Ovary (tissue), 10 donors: ENCODE results near the gene INSL6. TPM values are rescaled to one million over a fixed set of nuclear protein-coding genes. Genes with fewer than 3 reads are reported as not detected.

ENCODE experiments used
- DNase-seq, 5 donors: peaks; one replicate each; pipeline ENCODE4 v3.0.0-alpha.2; 2019 to 2020
- H3K27ac ChIP-seq, 2 donors: fragments of 200-600 bp; one replicate each; pipeline versions ENCODE4 v1.5.1 to v1.8.0; 2019 to 2022
- H3K27me3 ChIP-seq: fragments of 200-600 bp; one replicate; pipeline ENCODE4 v1.8.0; 2022
- H3K36me3 ChIP-seq: fragments of 200-600 bp; sonication (generic); one replicate; pipeline ENCODE4 v1.5.1; 2019
- H3K4me1 ChIP-seq: one replicate; pipeline ENCODE4 v1.8.1; 2013; ENCODE audit warnings: mild to moderate bottlenecking, moderate library complexity; ENCODE audit not compliant: insufficient read depth
- H3K4me3 ChIP-seq: fragments of 200-600 bp; sonication (generic); one replicate; pipeline ENCODE4 v1.5.1; 2017
- H3K9me3 ChIP-seq, 2 donors: fragments of 200-600 bp in 1 of 2; sonication (generic) in 1 of 2; one replicate each; pipeline versions ENCODE4 v1.5.1 to v1.8.1; 2013 to 2019; ENCODE audit warnings: mild to moderate bottlenecking in 1 of 2, moderate library complexity in 1 of 2
- EP300 ChIP-seq: sonication (generic); formaldehyde crosslinking; IDR thresholded peaks from one replicate; pipeline ENCODE4 v1.6.1; 2017; ENCODE audit warnings: antibody characterized with exemption
- POLR2A ChIP-seq: fragments of 450-650 bp; IDR thresholded peaks from one replicate; pipeline ENCODE4 v1.6.1; 2017; ENCODE audit warnings: antibody characterized with exemption, mild to moderate bottlenecking, moderate library complexity
- WGBS, 3 donors: extraction: QIAGEN DNeasy Blood & Tissue Kit in 1 of 3; methylation state at CpG; one replicate each; pipeline versions ENCODE4 v1.1.5 to v1.1.7; 2013 to 2017; 5-methylcytosine and 5-hydroxymethylcytosine counted together
- intact Hi-C, 4 donors: fragments of 100-400 bp; cut with DNase I; formaldehyde crosslinking; loops; one replicate each; pipeline versions ENCODE4 v1.11.0 to v1.15.1; 2022 to 2023
- long read RNA-seq, 3 donors: library from polyadenylated mRNA in 2 of 3; unstranded in 2 of 3; transcript quantifications; one replicate each; pipeline ENCODE4 v2.0.0 and lab custom pipeline, GENCODE V29; 2021 to 2026
- polyA plus RNA-seq, 2 donors: library from polyadenylated mRNA; stranded (reverse); fragments of 200-250 nt in 1 of 2; fragments of 350-450 nt in 1 of 2; fragmentation: Illumina TruSeq in 1 of 2; extraction: RNeasy Lipid Tissue Mini Kit (QIAGEN cat#74804) in 1 of 2; gene quantifications; one replicate each; pipeline ENCODE4 v1.2.3, GENCODE V29; 2013 to 2014
- total RNA-seq, 7 donors: library from RNA; depleted of rRNA in 2 of 7; stranded (reverse); fragments of >200 nt in 2 of 7; fragmentation: NEBNext Ultra II Directional in 3 of 7; extraction: Animal tissue kit (Norgen Biotek cat#: 25700) in 3 of 7; gene quantifications; one replicate each; pipeline versions ENCODE4 v1.1.0 to v1.2.4, GENCODE V29; 2016 to 2023
- TF ChIP-seq, protein P1 (sequence below), 3 donors: fragments of 450-650 bp in 2 of 3; fragments of 200-600 bp in 1 of 3; IDR thresholded peaks; one replicate each; pipeline versions ENCODE4 v1.5.1 to v1.8.0; 2016 to 2022; ENCODE audit warnings: antibody characterized with exemption in 3 of 3, mild to moderate bottlenecking in 1 of 3
- donor health status: DM: no; HTN: no; CAD: no; lungs with moderate emphysema.
- donor health status: DM: no; HTN: no; CAD: no.
- donor health status: Bipolar disorder and iron deficiency.
- donor health status: DM: yes; HTN: yes; CAD: no.
- donor health status: DM: no; HTN: no; CAD: no.
- donor health status: DM: yes; HTN: yes; CAD: no.

Gene INSL6
- total RNA-seq (not detected), polyA plus RNA-seq (not detected)
- long read RNA-seq, donor 1 = 0 reads
- long read RNA-seq, donor 2 = 0 reads
- long read RNA-seq, donor 3, partial matches to known transcripts = 0 of 2 reads
- long read RNA-seq, donor 3, other reads (novel, unspliced or antisense) = 2 of 2 reads

DNA sequence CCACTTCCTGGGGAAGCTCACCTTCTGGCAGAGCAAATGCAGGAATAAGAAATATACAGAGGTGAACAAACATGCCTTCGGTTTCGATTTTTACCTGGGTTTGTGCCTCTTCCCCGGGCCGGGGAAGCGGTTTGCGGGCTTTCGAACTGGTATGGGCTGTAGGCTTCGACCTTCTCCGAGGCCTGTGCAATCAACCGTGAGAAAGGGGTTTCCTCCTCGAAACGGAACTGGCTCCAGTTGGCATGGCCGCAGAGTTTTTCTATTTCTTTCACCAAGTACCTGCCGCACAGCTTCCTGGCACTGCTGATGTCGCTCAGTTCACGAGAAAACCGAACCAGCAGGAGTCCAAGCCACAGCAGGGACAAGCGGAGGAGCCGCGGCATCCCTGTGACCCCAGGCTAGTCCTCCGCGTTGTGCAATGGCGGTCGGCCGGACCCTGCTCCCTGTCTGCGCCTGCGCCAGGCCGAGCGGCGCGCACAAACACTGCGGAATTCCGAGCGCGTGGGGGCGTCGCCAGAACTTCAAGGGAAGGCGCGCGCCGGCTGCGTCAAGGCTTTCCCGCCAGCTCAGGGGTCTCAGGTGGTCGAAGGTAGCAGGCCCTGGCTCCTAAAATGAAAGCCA is at the start of gene INSL6:
INSL6 (minus strand) TSS at position 420 of the 621 bp plus-strand sequence; CDS start at position 383, 37 bp downstream.
- Histone ChIP-seq H3K4me1 (no peaks in the 10 kb centered on the region), H3K9me3 (no peaks in the 10 kb centered on the region), H3K27ac (no peak within 1 kb of the TSS), H3K36me3 (no peaks in the 10 kb centered on the region), H3K27me3 (no peaks in the 10 kb centered on the region), H3K4me3 (no peak within 1 kb of the TSS)
- intact Hi-C loops = no loop called here
- WGBS, 3 donors = 88 to 92% (median 91%) methylated on average over 44 of the region's 44 CpGs
- DNase-seq = no peak
- TF ChIP-seq POLR2A (no peak), EP300 (no peak)
- TF ChIP-seq, protein P1, sequence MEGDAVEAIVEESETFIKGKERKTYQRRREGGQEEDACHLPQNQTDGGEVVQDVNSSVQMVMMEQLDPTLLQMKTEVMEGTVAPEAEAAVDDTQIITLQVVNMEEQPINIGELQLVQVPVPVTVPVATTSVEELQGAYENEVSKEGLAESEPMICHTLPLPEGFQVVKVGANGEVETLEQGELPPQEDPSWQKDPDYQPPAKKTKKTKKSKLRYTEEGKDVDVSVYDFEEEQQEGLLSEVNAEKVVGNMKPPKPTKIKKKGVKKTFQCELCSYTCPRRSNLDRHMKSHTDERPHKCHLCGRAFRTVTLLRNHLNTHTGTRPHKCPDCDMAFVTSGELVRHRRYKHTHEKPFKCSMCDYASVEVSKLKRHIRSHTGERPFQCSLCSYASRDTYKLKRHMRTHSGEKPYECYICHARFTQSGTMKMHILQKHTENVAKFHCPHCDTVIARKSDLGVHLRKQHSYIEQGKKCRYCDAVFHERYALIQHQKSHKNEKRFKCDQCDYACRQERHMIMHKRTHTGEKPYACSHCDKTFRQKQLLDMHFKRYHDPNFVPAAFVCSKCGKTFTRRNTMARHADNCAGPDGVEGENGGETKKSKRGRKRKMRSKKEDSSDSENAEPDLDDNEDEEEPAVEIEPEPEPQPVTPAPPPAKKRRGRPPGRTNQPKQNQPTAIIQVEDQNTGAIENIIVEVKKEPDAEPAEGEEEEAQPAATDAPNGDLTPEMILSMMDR (IDR thresholded peaks at IDR 0.05) = no peak

- Histone ChIP-seq H3K27ac (no peak within 1 kb of the TSS), H3K4me3 (no peak within 1 kb of the TSS), H3K4me1 (no peaks in the 10 kb centered on the region), H3K9me3 (no peaks in the 10 kb centered on the region), H3K36me3 (no peaks in the 10 kb centered on the region), H3K27me3 (no peaks in the 10 kb centered on the region)
- TF ChIP-seq EP300 (no peak), POLR2A (no peak)
- TF ChIP-seq, protein P1 (IDR thresholded peaks at IDR 0.05) = no peak
- 89 to 94% (median 91%) methylated on average over 2 of the region's 2 CpGs for WGBS, 3 donors
- DNase-seq = no peak
- intact Hi-C loops = no loop called here
Measured at GRCh38 chr9:5231212-5231611, 45.8 kb upstream of the INSL6 start, which contains the start of gene INSL4. INSL4 (plus strand) TSS chr9:5231419; CDS start chr9:5231524, 105 bp downstream.

DNA sequence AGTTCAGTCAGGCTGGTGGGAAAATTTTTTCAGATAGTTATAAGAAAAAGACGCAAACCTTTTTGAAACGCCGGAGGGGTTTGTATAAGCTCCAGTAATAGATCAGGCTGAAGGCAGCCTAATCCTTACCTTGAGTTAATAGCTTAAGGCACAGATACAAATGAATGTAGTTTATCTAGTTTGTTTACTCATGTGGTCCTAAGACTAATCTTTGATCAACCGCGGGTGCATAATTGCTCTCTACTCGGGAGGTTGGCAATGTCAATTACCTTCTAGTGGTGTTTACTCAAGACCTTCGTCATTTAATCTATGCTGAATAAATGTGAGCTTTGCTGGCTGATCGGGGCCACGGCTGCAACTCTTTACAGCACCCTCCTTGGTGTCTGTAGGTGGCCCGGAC is 45.1 kb upstream of the INSL6 start:
- intact Hi-C loops = no loop called here
- no peak overlapping the region for H3K4me3 ChIP-seq
- TF ChIP-seq EP300 = no peak
- no peak for TF ChIP-seq POLR2A
- TF ChIP-seq, protein P1 (IDR thresholded peaks at IDR 0.05) = no peak
- no peaks in the 10 kb centered on the region for H3K4me1 ChIP-seq
- no peaks in the 10 kb centered on the region for H3K27me3 ChIP-seq
- DNase-seq = no peak
- no peaks in the 10 kb centered on the region for H3K9me3 ChIP-seq
- WGBS, 3 donors = 83 to 85% (median 83%) methylated on average over 10 of the region's 10 CpGs
- H3K27ac ChIP-seq = no peak overlapping the region
- H3K36me3 ChIP-seq = no peaks in the 10 kb centered on the region

DNA sequence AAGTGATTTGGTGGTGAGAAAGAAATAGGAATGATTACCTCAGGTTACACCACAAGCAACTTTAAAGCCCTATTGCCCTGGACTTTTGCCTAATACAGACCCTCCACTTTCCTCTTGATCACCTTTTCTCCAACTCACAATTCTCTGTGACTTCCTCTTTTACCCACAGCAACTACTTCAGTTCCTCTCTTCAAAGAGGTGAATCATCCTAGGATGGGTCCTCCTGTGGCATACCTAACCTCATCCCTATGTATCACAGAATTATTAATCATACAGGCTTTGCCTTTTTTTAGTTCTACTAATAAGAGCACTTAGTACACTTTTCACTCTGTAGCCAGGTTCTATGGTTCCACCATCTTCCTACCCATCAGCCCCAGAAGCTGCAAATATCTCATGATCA is 19.6 kb upstream of the INSL6 start:
- no peak for TF ChIP-seq POLR2A
- no peak for TF ChIP-seq EP300
- TF ChIP-seq, protein P1 (IDR thresholded peaks at IDR 0.05) = no peak
- Histone ChIP-seq H3K4me3 (no peak overlapping the region), H3K4me1 (no peaks in the 10 kb centered on the region), H3K36me3 (no peaks in the 10 kb centered on the region), H3K27me3 (no peaks in the 10 kb centered on the region), H3K9me3 (peaks cover 0 to 4% of the 10 kb centered on the region in 2 donors), H3K27ac (no peak overlapping the region)
- no peak for DNase-seq
- intact Hi-C loops = no loop called here
